GM08714 (cell line): ENCODE results near the gene ESR2.

ENCODE experiments used
- H3K4me3 ChIP-seq: fragments of 200-500 bp; sonication (Bioruptor generic); 2 replicates; pipeline ENCODE4 v1.5.1; 2014; ENCODE audit warnings: mild to moderate bottlenecking, low read length, inconsistent platforms
- ZNF274 ChIP-seq: IDR thresholded peaks from 2 replicates; pipeline ENCODE4 v1.6.1; 2012; ENCODE audit warnings: mild to moderate bottlenecking, low read depth, low read length

The ESR2 gene

GRCh38 chr14:64208261-64208660 is 85.9 kb downstream of the ESR2 start:
- TF ChIP-seq ZNF274 = no peak
- H3K4me3 ChIP-seq = no peak overlapping the region

- no peak overlapping the region for H3K4me3 ChIP-seq
- no peak for TF ChIP-seq ZNF274
Observed at GRCh38 chr14:64203366-64204006, 90.7 kb downstream of the ESR2 start.

GRCh38 chr14:64202716-64203115 is 91.5 kb downstream of the ESR2 start:
- TF ChIP-seq ZNF274 = no peak

GRCh38 chr14:64201921-64202545 is 92.1 kb downstream of the ESR2 start:
- TF ChIP-seq ZNF274 = no peak
- no peak overlapping the region for H3K4me3 ChIP-seq

More at GRCh38 chr14:64202716-64203115, 91.5 kb downstream of the ESR2 start:
- no peak overlapping the region for H3K4me3 ChIP-seq

- no peak for TF ChIP-seq ZNF274
- H3K4me3 ChIP-seq = no peak overlapping the region
Observed at GRCh38 chr14:64201296-64201695, 92.9 kb downstream of the ESR2 start.

- no peak overlapping the region for H3K4me3 ChIP-seq
- no peak for TF ChIP-seq ZNF274
Observed at GRCh38 chr14:64200170-64200569, 94.0 kb downstream of the ESR2 start.

- H3K4me3 ChIP-seq = no peak overlapping the region
- TF ChIP-seq ZNF274 = no peak
Observed at GRCh38 chr14:64198486-64198885, 95.7 kb downstream of the ESR2 start.

- no peak overlapping the region for H3K4me3 ChIP-seq
- TF ChIP-seq ZNF274 = no peak
Observed at GRCh38 chr14:64197996-64198395, 96.2 kb downstream of the ESR2 start.

GRCh38 chr14:64196814-64197411 is 97.3 kb downstream of the ESR2 start:
- H3K4me3 ChIP-seq = peak overlapping the region; percentile 34; the same call in 1 of the 2 replicates
- TF ChIP-seq ZNF274 = no peak

GRCh38 chr14:64196056-64196455 is 98.1 kb downstream of the ESR2 start:
- H3K4me3 ChIP-seq = no peak overlapping the region
- no peak for TF ChIP-seq ZNF274

GRCh38 chr14:64195199-64195598 is 99.0 kb downstream of the ESR2 start:
- no peak overlapping the region for H3K4me3 ChIP-seq
- TF ChIP-seq ZNF274 = no peak

GRCh38 chr14:64194404-64194803 is 99.8 kb downstream of the ESR2 start:
- TF ChIP-seq ZNF274 = no peak
- H3K4me3 ChIP-seq = no peak overlapping the region

- H3K4me3 ChIP-seq = no peak overlapping the region
- no peak for TF ChIP-seq ZNF274
Observed at GRCh38 chr14:64193821-64194220, 100.3 kb downstream of the ESR2 start.

GRCh38 chr14:64191756-64192155 is 102.4 kb downstream of the ESR2 start:
- H3K4me3 ChIP-seq = no peak overlapping the region

GRCh38 chr14:64190974-64191502 is 103.1 kb downstream of the ESR2 start:
- no peak overlapping the region for H3K4me3 ChIP-seq
- no peak for TF ChIP-seq ZNF274

More at GRCh38 chr14:64191756-64192155, 102.4 kb downstream of the ESR2 start:
- TF ChIP-seq ZNF274 = no peak
